HepG2 (cell line): Measurements from ENCODE around the gene SIN3A. TPM values are rescaled to one million over a fixed set of nuclear protein-coding genes. Genes with fewer than 3 reads are reported as not detected.

Source experiments
- ARID2 ChIP-seq: sonication (generic); formaldehyde crosslinking; IDR thresholded peaks from 2 replicates; pipeline ENCODE4 v1.8.1; 2022; ENCODE audit warnings: mild to moderate bottlenecking, missing genetic modification reagents, borderline replicate concordance
- CBX1 ChIP-seq: IDR thresholded peaks from one replicate; pipeline ENCODE4 v1.6.1; 2016; ENCODE audit warnings: antibody characterized with exemption, low read depth
- CHD4 ChIP-seq: fragments of 200-600 bp; sonication (generic); IDR thresholded peaks from 2 replicates; pipeline ENCODE4 v1.7.0; 2017; ENCODE audit warnings: mild to moderate bottlenecking, low read length, borderline replicate concordance
- CREM ChIP-seq, 2 experiments: sonication (generic) in 1 of 2; formaldehyde crosslinking in 1 of 2; IDR thresholded peaks; 2 replicates each; pipeline versions ENCODE4 v1.4.0 to v1.6.1; 2016 to 2020; ENCODE audit warnings: antibody characterized with exemption in 1 of 2, mild to moderate bottlenecking in 1 of 2, missing genetic modification reagents in 1 of 2
- ETS1 ChIP-seq: sonication (generic); formaldehyde crosslinking; IDR thresholded peaks from 2 replicates; pipeline ENCODE4 v1.4.0; 2020; ENCODE audit warnings: missing genetic modification reagents
- GTF2F1 ChIP-seq: fragments of 150-350 bp; IDR thresholded peaks from 2 replicates; pipeline ENCODE4 v1.6.1; 2014; ENCODE audit warnings: low read length
- HES4 ChIP-seq: sonication (generic); formaldehyde crosslinking; IDR thresholded peaks from 2 replicates; pipeline ENCODE4 v1.9.0; 2021; ENCODE audit warnings: mild to moderate bottlenecking, missing genetic modification reagents, borderline replicate concordance
- HMGA1 ChIP-seq: sonication (generic); formaldehyde crosslinking; conservative IDR thresholded peaks from 2 replicates; pipeline ENCODE4 v1.4.0; 2020; ENCODE audit warnings: missing genetic modification reagents
- KAT8 ChIP-seq: IDR thresholded peaks from 2 replicates; pipeline ENCODE4 v1.6.1; 2016; ENCODE audit warnings: missing genetic modification reagents, missing compliant biosample characterization
- MATR3 ChIP-seq: sonication (generic); formaldehyde crosslinking; IDR thresholded peaks from 2 replicates; pipeline ENCODE4 v1.4.0; 2020; ENCODE audit warnings: missing genetic modification reagents
- MEIS1 ChIP-seq: sonication (generic); formaldehyde crosslinking; IDR thresholded peaks from 2 replicates; pipeline ENCODE4 v1.9.0; 2021; ENCODE audit warnings: mild to moderate bottlenecking, missing genetic modification reagents, moderate library complexity, borderline replicate concordance
- MYNN ChIP-seq: sonication (generic); formaldehyde crosslinking; IDR thresholded peaks from 2 replicates; pipeline ENCODE4 v1.4.0; 2020; ENCODE audit warnings: mild to moderate bottlenecking, low read depth, missing genetic modification reagents
- NBN ChIP-seq: fragments of 450-650 bp; conservative IDR thresholded peaks from 2 replicates; pipeline ENCODE4 v1.6.1; 2017
- NFE2L1 ChIP-seq: sonication (generic); formaldehyde crosslinking; IDR thresholded peaks from 2 replicates; pipeline ENCODE4 v1.4.0; 2020; ENCODE audit warnings: missing genetic modification reagents, mild to moderate bottlenecking, borderline replicate concordance
- NFYB ChIP-seq: sonication (generic); formaldehyde crosslinking; IDR thresholded peaks from 2 replicates; pipeline ENCODE4 v1.4.0; 2020; ENCODE audit warnings: missing genetic modification reagents
- RBFOX2 ChIP-seq: fragments of 200-400 bp; formaldehyde crosslinking; IDR thresholded peaks from 2 replicates; pipeline ENCODE4 v1.6.1; 2017; ENCODE audit warnings: low read depth, mild to moderate bottlenecking, low read length
- SOX5 ChIP-seq: IDR thresholded peaks from 2 replicates; pipeline ENCODE4 v1.6.1; 2016; ENCODE audit warnings: borderline replicate concordance
- STAG1 ChIP-seq: sonication (generic); formaldehyde crosslinking; IDR thresholded peaks from 2 replicates; pipeline ENCODE4 v1.4.0; 2020; ENCODE audit warnings: missing genetic modification reagents
- TOPORS ChIP-seq: sonication (generic); formaldehyde crosslinking; IDR thresholded peaks from 2 replicates; pipeline ENCODE4 v1.8.0; 2023; ENCODE audit warnings: mild to moderate bottlenecking, missing genetic modification reagents
- ZNF280D ChIP-seq: sonication (generic); formaldehyde crosslinking; IDR thresholded peaks from 2 replicates; pipeline ENCODE4 v1.5.1; 2020; ENCODE audit warnings: mild to moderate bottlenecking, missing genetic modification reagents
- ZSCAN20 ChIP-seq: sonication (generic); formaldehyde crosslinking; IDR thresholded peaks from 2 replicates; pipeline ENCODE4 v1.4.0; 2020; ENCODE audit warnings: missing genetic modification reagents, mild to moderate bottlenecking, borderline replicate concordance
- polyA plus RNA-seq, 8 experiments: library from polyadenylated mRNA; depleted of rRNA in 3 of 8; stranded (reverse) in 7 of 8; unstranded in 1 of 8; fragments of >200 nt; fragmentation: Illumina TruSeq in 4 of 8; extraction: Trizol in 4 of 8; gene quantifications; 2 replicates each; pipeline versions ENCODE4 v1.2.1 to v1.2.3, GENCODE V29; 2011 to 2016; ENCODE audit warnings: low read depth in 4 of 8, missing spikeins in 1 of 8, mixed read lengths in 1 of 8; ENCODE audit not compliant: insufficient read depth in 1 of 8
- total RNA-seq, 5 experiments: library from RNA; depleted of rRNA; stranded (reverse); fragments of >200 nt; fragmentation: Illumina TruSeq; extraction: Trizol; gene quantifications; 2 replicates each; pipeline ENCODE4 v1.2.3, GENCODE V29; 2016; ENCODE audit warnings: low read depth in 1 of 5
- TF ChIP-seq, protein P1 (sequence below): sonication (generic); formaldehyde crosslinking; IDR thresholded peaks from 2 replicates; pipeline ENCODE4 v1.5.0; 2020; ENCODE audit warnings: missing genetic modification reagents
- TF ChIP-seq, protein P2 (sequence below): sonication (generic); formaldehyde crosslinking; IDR thresholded peaks from 2 replicates; pipeline ENCODE4 v1.5.1; 2020; ENCODE audit warnings: missing genetic modification reagents, mild to moderate bottlenecking, borderline replicate concordance

SIN3A gene
- total and polyA plus RNA-seq, 2 of the 13 experiments (the other 11 are each of a cell fraction or from before 2014, with no cell fraction given) = 16.1 to 28.1 TPM

GRCh38 chr15:75367913-75368688, 83.4 kb downstream of the SIN3A start, which contains the start of gene MAN2C1 (continued):
- peak; percentile 40; the same call in 1 of the 2 replicates for TF ChIP-seq NFE2L1
- TF ChIP-seq MYNN (CRISPR knock-in tag) = no peak
- peak; percentile 99 for TF ChIP-seq RBFOX2
- TF ChIP-seq HES4 = no peak
- peak; percentile 78 for TF ChIP-seq STAG1 (CRISPR knock-in tag)
- TF ChIP-seq KAT8 = peak; percentile 93
- TF ChIP-seq, protein P1, sequence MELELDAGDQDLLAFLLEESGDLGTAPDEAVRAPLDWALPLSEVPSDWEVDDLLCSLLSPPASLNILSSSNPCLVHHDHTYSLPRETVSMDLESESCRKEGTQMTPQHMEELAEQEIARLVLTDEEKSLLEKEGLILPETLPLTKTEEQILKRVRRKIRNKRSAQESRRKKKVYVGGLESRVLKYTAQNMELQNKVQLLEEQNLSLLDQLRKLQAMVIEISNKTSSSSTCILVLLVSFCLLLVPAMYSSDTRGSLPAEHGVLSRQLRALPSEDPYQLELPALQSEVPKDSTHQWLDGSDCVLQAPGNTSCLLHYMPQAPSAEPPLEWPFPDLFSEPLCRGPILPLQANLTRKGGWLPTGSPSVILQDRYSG (CRISPR knock-in tag) = no peak
- TF ChIP-seq CREM (IDR thresholded peaks at IDR 0.05) = peak; percentile 41
- TF ChIP-seq CREM (CRISPR knock-in tag; IDR thresholded peaks at IDR 0.05) = no peak
- TF ChIP-seq ARID2 = no peak; the same call in 1 of the 2 replicates
- TF ChIP-seq ZSCAN20 (CRISPR knock-in tag) = no peak
- TF ChIP-seq GTF2F1 = peak; percentile 66; the same call in 1 of the 2 replicates
- peak; percentile 58; the same call in 1 of the 2 replicates for TF ChIP-seq SOX5 (CRISPR knock-in tag)
- TF ChIP-seq NBN = no peak
- TF ChIP-seq MATR3 = no peak
- TF ChIP-seq ETS1 (CRISPR knock-in tag) = peak; percentile 76; the same call in 1 of the 2 replicates
- TF ChIP-seq MEIS1 (CRISPR knock-in tag) = peak; percentile 61
- TF ChIP-seq CHD4 = no peak
- TF ChIP-seq, protein P2, sequence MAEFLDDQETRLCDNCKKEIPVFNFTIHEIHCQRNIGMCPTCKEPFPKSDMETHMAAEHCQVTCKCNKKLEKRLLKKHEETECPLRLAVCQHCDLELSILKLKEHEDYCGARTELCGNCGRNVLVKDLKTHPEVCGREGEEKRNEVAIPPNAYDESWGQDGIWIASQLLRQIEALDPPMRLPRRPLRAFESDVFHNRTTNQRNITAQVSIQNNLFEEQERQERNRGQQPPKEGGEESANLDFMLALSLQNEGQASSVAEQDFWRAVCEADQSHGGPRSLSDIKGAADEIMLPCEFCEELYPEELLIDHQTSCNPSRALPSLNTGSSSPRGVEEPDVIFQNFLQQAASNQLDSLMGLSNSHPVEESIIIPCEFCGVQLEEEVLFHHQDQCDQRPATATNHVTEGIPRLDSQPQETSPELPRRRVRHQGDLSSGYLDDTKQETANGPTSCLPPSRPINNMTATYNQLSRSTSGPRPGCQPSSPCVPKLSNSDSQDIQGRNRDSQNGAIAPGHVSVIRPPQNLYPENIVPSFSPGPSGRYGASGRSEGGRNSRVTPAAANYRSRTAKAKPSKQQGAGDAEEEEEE (CRISPR knock-in tag) = no peak
- peak; percentile 73; the same call in 1 of the 2 replicates for TF ChIP-seq ZNF280D (CRISPR knock-in tag)
- peak; percentile 70; the same call in 1 of the 2 replicates for TF ChIP-seq TOPORS (CRISPR knock-in tag)
- peak; percentile 66 for TF ChIP-seq CBX1
- TF ChIP-seq NFYB (CRISPR knock-in tag) = peak; percentile 38; the same call in 1 of the 2 replicates
- no peak for TF ChIP-seq HMGA1 (CRISPR knock-in tag)
